Naive B cell (primary cell): ENCODE results near the gene TMC4. TPM values are rescaled to one million over a fixed set of nuclear protein-coding genes. Genes with fewer than 3 reads are reported as not detected.
"Not testable (repeated sequence)": the region's sequence is repeated elsewhere in the genome, so short reads cannot be mapped to it uniquely, and the experiment has no call there.

Source experiments
- ATAC-seq, 2 donors: fragments of 150-1000 bp; cut with Tn5 transposase; 2 replicates each; pipeline ENCODE4 v1.10.0; 2021; ENCODE audit warnings: low read depth in 2 of 2, mild to moderate bottlenecking in 2 of 2, moderate library complexity in 2 of 2
- DNase-seq: peaks from one replicate; pipeline ENCODE4 v3.0.0; 2022
- H3K27ac Mint-ChIP-seq, 6 donors: one replicate each; pipeline ENCODE4 v1.8.0; 2020 to 2022; ENCODE audit warnings: mild to moderate bottlenecking in 6 of 6, mixed read lengths in 6 of 6, moderate library complexity in 5 of 6, inconsistent platforms in 2 of 6
- H3K27me3 Mint-ChIP-seq, 3 donors: one replicate each; pipeline ENCODE4 v1.8.0; 2021 to 2022; ENCODE audit warnings: mixed read lengths in 3 of 3, mild to moderate bottlenecking in 1 of 3
- H3K36me3 Mint-ChIP-seq, 2 donors: one replicate each; pipeline ENCODE4 v1.8.0; 2020 to 2022; ENCODE audit warnings: mixed read lengths in 2 of 2, inconsistent platforms in 1 of 2, mild to moderate bottlenecking in 1 of 2
- H3K4me1 Mint-ChIP-seq, 3 donors: one replicate each; pipeline ENCODE4 v1.8.0; 2020 to 2022; ENCODE audit warnings: mixed read lengths in 3 of 3, inconsistent platforms in 1 of 3, mild to moderate bottlenecking in 1 of 3, moderate library complexity in 1 of 3
- H3K4me3 Mint-ChIP-seq, 8 donors: one replicate each; pipeline ENCODE4 v1.8.0; 2020 to 2022; ENCODE audit warnings: mild to moderate bottlenecking in 8 of 8, mixed read lengths in 8 of 8, moderate library complexity in 8 of 8, inconsistent platforms in 2 of 8
- H3K9me3 Mint-ChIP-seq, 7 donors: one replicate each; pipeline ENCODE4 v1.8.0; 2020 to 2022; ENCODE audit warnings: mixed read lengths in 7 of 7, mild to moderate bottlenecking in 5 of 7, inconsistent platforms in 2 of 7, moderate library complexity in 1 of 7
- polyA plus RNA-seq, 6 donors: library from polyadenylated mRNA; unstranded; fragments of 300-500 nt; fragmentation: Illumina TruSeq; gene quantifications; one replicate each; pipeline ENCODE4 v1.2.3, GENCODE V29; 2021; ENCODE audit warnings: low read depth in 6 of 6

The TMC4 gene
- polyA plus RNA-seq, 6 donors from 2014 or later = not detected

GRCh38 chr19:54183431-54183830 lies 10.5 kb upstream of the TMC4 start:
- ATAC-seq (no peak), DNase-seq (no peak)
- Mint-ChIP-seq H3K4me1 (peaks cover 9 to 18% (median 17%) of the 10 kb centered on the region in 3 donors), H3K36me3 (no peaks in the 10 kb centered on the region), H3K27me3 (no peaks in the 10 kb centered on the region), H3K27ac (no peak overlapping the region), H3K9me3 (no peaks in the 10 kb centered on the region), H3K4me3 (no peak overlapping the region)

GRCh38 chr19:54181894-54182293 lies 8.9 kb upstream of the TMC4 start:
- H3K9me3 Mint-ChIP-seq, ATAC-seq, H3K4me3 Mint-ChIP-seq, H3K27me3 Mint-ChIP-seq, H3K27ac Mint-ChIP-seq, H3K4me1 Mint-ChIP-seq, H3K36me3 Mint-ChIP-seq, DNase-seq: not testable (repeated sequence)

GRCh38 chr19:54180691-54181091 lies 7.7 kb upstream of the TMC4 start:
- no peaks in the 10 kb centered on the region for H3K27me3 Mint-ChIP-seq
- H3K4me3 Mint-ChIP-seq = no peak overlapping the region
- no peak overlapping the region for H3K27ac Mint-ChIP-seq
- peaks cover 0 to 5% (median 2%) of the 10 kb centered on the region in 3 donors for H3K4me1 Mint-ChIP-seq
- ATAC-seq (no peak), DNase-seq (no peak)
- H3K36me3 Mint-ChIP-seq = peaks cover 0 to 4% of the 10 kb centered on the region in 2 donors
- H3K9me3 Mint-ChIP-seq = no peaks in the 10 kb centered on the region

- Mint-ChIP-seq H3K9me3 (no peaks in the 10 kb centered on the region), H3K4me3 (no peak overlapping the region), H3K36me3 (peaks cover 0 to 4% of the 10 kb centered on the region in 2 donors), H3K27me3 (no peaks in the 10 kb centered on the region), H3K27ac (peak overlapping the region in 2 of 6 donors; percentile 15 to 76), H3K4me1 (peaks cover 0 to 2% (median 1%) of the 10 kb centered on the region in 3 donors)
- DNase-seq (no peak), ATAC-seq (peak; percentile 45 to 56)
Observed at GRCh38 chr19:54179921-54180461, 7.0 kb upstream of the TMC4 start.

- DNase-seq (no peak), ATAC-seq (no peak)
- no peak overlapping the region for H3K4me3 Mint-ChIP-seq
Observed at GRCh38 chr19:54179262-54179852, 6.4 kb upstream of the TMC4 start.

GRCh38 chr19:54178581-54179261 lies 5.8 kb upstream of the TMC4 start:
- peaks cover 0 to 4% of the 10 kb centered on the region in 2 donors for H3K36me3 Mint-ChIP-seq
- no peaks in the 10 kb centered on the region for H3K27me3 Mint-ChIP-seq
- ATAC-seq (peak; percentile 78 to 80), DNase-seq (no peak)
- peak overlapping the region in 2 of 6 donors; percentile 50 to 63 for H3K27ac Mint-ChIP-seq
- peaks cover under 1 to 10% (median 4%) of the 10 kb centered on the region in 3 donors for H3K4me1 Mint-ChIP-seq
- H3K9me3 Mint-ChIP-seq = no peaks in the 10 kb centered on the region
- no peak overlapping the region for H3K4me3 Mint-ChIP-seq

More at GRCh38 chr19:54179262-54179852, 6.4 kb upstream of the TMC4 start:
- H3K4me1 Mint-ChIP-seq = peaks cover 2 to 8% (median 4%) of the 10 kb centered on the region in 3 donors
- no peak overlapping the region for H3K27ac Mint-ChIP-seq
- peaks cover 0 to 4% of the 10 kb centered on the region in 2 donors for H3K36me3 Mint-ChIP-seq
- H3K9me3 Mint-ChIP-seq = no peaks in the 10 kb centered on the region
- H3K27me3 Mint-ChIP-seq = no peaks in the 10 kb centered on the region

GRCh38 chr19:54173951-54174834 lies 1.2 kb upstream of the TMC4 start:
- DNase-seq = no peak
- Mint-ChIP-seq H3K4me3 (peak overlapping the region in 2 of 8 donors; percentile 35 to 73), H3K4me1 (peaks cover 13 to 28% (median 18%) of the 10 kb centered on the region in 3 donors), H3K27ac (no peak overlapping the region), H3K27me3 (no peaks in the 10 kb centered on the region), H3K9me3 (no peaks in the 10 kb centered on the region), H3K36me3 (peaks cover 0 to 4% of the 10 kb centered on the region in 2 donors)
- no peak for ATAC-seq

- Mint-ChIP-seq H3K27me3 (peaks cover 0 to 1% (median 0%) of the 10 kb centered on the region in 3 donors), H3K4me3 (no peak overlapping the region), H3K9me3 (no peaks in the 10 kb centered on the region), H3K27ac (no peak overlapping the region), H3K36me3 (peaks cover 0 to 3% of the 10 kb centered on the region in 2 donors), H3K4me1 (peaks cover 13 to 29% (median 20%) of the 10 kb centered on the region in 3 donors)
- DNase-seq (no peak), ATAC-seq (no peak)
Observed at GRCh38 chr19:54173359-54173699, 369 bp upstream of the TMC4 start.

- H3K27me3 Mint-ChIP-seq, H3K27ac Mint-ChIP-seq, H3K36me3 Mint-ChIP-seq, H3K9me3 Mint-ChIP-seq, ATAC-seq, DNase-seq: not testable (repeated sequence)
- Mint-ChIP-seq H3K4me1 (peaks cover 17 to 33% (median 21%) of the 10 kb centered on the region in 3 donors), H3K4me3 (peak overlapping the region in 1 of 8 donors; percentile 69)
Observed at GRCh38 chr19:54171736-54172431, 1.1 kb downstream of the TMC4 start.

GRCh38 chr19:54169149-54169740 lies 3.7 kb downstream of the TMC4 start:
- Mint-ChIP-seq H3K27ac (no peak overlapping the region), H3K4me3 (peak overlapping the region in 3 of 8 donors; percentile 56 to 66 (median 58)), H3K9me3 (peaks cover 0 to 3% (median 0%) of the 10 kb centered on the region in 7 donors), H3K4me1 (peaks cover 22 to 37% (median 29%) of the 10 kb centered on the region in 3 donors), H3K36me3 (no peaks in the 10 kb centered on the region), H3K27me3 (peaks cover 0 to 30% (median 20%) of the 10 kb centered on the region in 3 donors)
- no peak for ATAC-seq
- no peak for DNase-seq

GRCh38 chr19:54168174-54168917 lies 4.6 kb downstream of the TMC4 start:
- DNase-seq (peak; percentile 80), ATAC-seq (peak; percentile 87 to 89)
- Mint-ChIP-seq H3K36me3 (no peaks in the 10 kb centered on the region), H3K27ac (peak overlapping the region in 1 of 6 donors; percentile 71), H3K4me1 (peaks cover 25 to 37% (median 34%) of the 10 kb centered on the region in 3 donors), H3K4me3 (peak overlapping the region in 1 of 8 donors; percentile 27), H3K9me3 (peaks cover 0 to 3% (median 0%) of the 10 kb centered on the region in 7 donors), H3K27me3 (peaks cover 0 to 34% (median 24%) of the 10 kb centered on the region in 3 donors)

- H3K4me1 Mint-ChIP-seq = peaks cover 33 to 54% (median 51%) of the 10 kb centered on the region in 3 donors
- H3K4me3 Mint-ChIP-seq = peak overlapping the region in 3 of 8 donors; percentile 49 to 69 (median 49)
- peaks cover 0 to 3% (median 0%) of the 10 kb centered on the region in 7 donors for H3K9me3 Mint-ChIP-seq
- no peaks in the 10 kb centered on the region for H3K36me3 Mint-ChIP-seq
- DNase-seq = no peak
- H3K27ac Mint-ChIP-seq = no peak overlapping the region
- ATAC-seq = no peak
- peaks cover 3 to 41% (median 24%) of the 10 kb centered on the region in 3 donors for H3K27me3 Mint-ChIP-seq
Observed at GRCh38 chr19:54165222-54165621, 7.7 kb downstream of the TMC4 start.
